Testis (tissue), 2 donors: ENCODE data around the gene PALM.
"Not testable (repeated sequence)": the region's sequence is repeated elsewhere in the genome, so short reads cannot be mapped to it uniquely, and the experiment has no call there.

ENCODE experiments used
- POLR2A ChIP-seq: fragments of 450-650 bp; IDR thresholded peaks from one replicate; pipeline ENCODE4 v1.6.1; 2017; ENCODE audit warnings: antibody characterized with exemption, mild to moderate bottlenecking, moderate library complexity
- TF ChIP-seq, protein P1 (sequence below), 3 experiments: fragments of 450-650 bp in 2 of 3; fragments of 200-600 bp in 1 of 3; sonication (generic) in 1 of 3; IDR thresholded peaks; one replicate each; pipeline ENCODE4 v1.5.1; 2016 to 2019; ENCODE audit warnings: antibody characterized with exemption in 3 of 3, mild to moderate bottlenecking in 2 of 3, moderate library complexity in 1 of 3

DNA sequence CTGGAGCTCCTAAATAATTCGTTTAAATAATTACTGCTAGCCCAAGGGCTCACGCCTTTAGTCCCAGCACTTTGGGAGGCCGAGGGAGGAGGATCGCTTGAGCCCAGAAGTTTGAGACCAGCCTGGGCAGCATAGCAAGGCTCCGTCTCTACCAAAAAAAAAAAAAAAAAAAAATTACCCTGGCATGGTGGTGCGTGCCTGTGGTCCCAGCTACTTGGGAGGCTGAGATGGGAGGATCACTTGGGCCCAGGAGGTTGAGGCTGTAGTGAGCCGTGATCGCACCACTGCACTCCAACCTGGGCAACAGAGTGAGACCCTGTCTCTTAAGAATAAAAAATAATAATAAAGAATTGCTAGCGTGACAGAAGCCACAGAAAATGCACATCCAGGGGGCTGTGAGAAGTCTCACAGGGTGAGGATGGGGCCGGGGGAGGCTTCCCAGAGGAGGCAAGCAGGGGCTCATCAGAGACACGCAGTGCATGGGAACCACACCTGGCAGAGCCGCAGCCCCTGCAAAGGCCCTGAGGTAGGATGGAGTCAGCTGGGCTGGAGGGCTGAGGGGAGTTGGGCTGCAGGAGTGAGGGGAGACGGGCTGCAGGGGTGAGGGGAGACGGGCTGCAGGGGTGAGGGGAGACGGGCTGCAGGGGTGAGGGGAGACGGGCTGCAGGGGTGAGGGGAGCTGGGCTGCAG lies 32.2 kb downstream of the PALM start:
- TF ChIP-seq, protein P1, sequence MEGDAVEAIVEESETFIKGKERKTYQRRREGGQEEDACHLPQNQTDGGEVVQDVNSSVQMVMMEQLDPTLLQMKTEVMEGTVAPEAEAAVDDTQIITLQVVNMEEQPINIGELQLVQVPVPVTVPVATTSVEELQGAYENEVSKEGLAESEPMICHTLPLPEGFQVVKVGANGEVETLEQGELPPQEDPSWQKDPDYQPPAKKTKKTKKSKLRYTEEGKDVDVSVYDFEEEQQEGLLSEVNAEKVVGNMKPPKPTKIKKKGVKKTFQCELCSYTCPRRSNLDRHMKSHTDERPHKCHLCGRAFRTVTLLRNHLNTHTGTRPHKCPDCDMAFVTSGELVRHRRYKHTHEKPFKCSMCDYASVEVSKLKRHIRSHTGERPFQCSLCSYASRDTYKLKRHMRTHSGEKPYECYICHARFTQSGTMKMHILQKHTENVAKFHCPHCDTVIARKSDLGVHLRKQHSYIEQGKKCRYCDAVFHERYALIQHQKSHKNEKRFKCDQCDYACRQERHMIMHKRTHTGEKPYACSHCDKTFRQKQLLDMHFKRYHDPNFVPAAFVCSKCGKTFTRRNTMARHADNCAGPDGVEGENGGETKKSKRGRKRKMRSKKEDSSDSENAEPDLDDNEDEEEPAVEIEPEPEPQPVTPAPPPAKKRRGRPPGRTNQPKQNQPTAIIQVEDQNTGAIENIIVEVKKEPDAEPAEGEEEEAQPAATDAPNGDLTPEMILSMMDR (IDR thresholded peaks at IDR 0.05): not testable (repeated sequence)
- TF ChIP-seq POLR2A: not testable (repeated sequence)
